GM21529 (cell line): ENCODE data around the gene SPATA2L.
"Not testable (repeated sequence)": the region's sequence is repeated elsewhere in the genome, so short reads cannot be mapped to it uniquely, and the experiment has no call there.

ENCODE experiments used
- ATAC-seq: cut with Tn5 transposase; IDR thresholded peaks from one replicate; pipeline ENCODE4 v1.9.1; 2021; ENCODE audit not compliant: unreplicated experiment

The SPATA2L gene

GRCh38 chr16:89691231-89691985 lies 10.1 kb downstream of the SPATA2L start:
- no peak for ATAC-seq

GRCh38 chr16:89690392-89690901 lies 11.1 kb downstream of the SPATA2L start:
- ATAC-seq: no peak

GRCh38 chr16:89689621-89690020 lies 11.9 kb downstream of the SPATA2L start:
- ATAC-seq: not testable (repeated sequence)

GRCh38 chr16:89689142-89689541 lies 12.4 kb downstream of the SPATA2L start:
- ATAC-seq: no peak

- no peak for ATAC-seq
Measured at GRCh38 chr16:89688395-89688794, 13.1 kb downstream of the SPATA2L start.

GRCh38 chr16:89687092-89687940 lies 14.2 kb downstream of the SPATA2L start:
- ATAC-seq: peak; percentile 37

- peak; percentile 77 for ATAC-seq
Measured at GRCh38 chr16:89686520-89687091, 14.9 kb downstream of the SPATA2L start, which contains the start of gene CDK10. Gene CDK10, plus strand, starts transcription at chr16:89686689. Its CDS starts 22 bp downstream, at chr16:89686711.

- no peak for ATAC-seq
Measured at GRCh38 chr16:89685916-89686315, 15.6 kb downstream of the SPATA2L start.

GRCh38 chr16:89678258-89678657 lies 23.2 kb downstream of the SPATA2L start:
- no peak for ATAC-seq

- ATAC-seq: no peak
Measured at GRCh38 chr16:89672177-89672941, 29.1 kb downstream of the SPATA2L start.

GRCh38 chr16:89671565-89671964 lies 29.9 kb downstream of the SPATA2L start:
- ATAC-seq: not testable (repeated sequence)

- no peak for ATAC-seq
Measured at GRCh38 chr16:89670496-89671431, 30.7 kb downstream of the SPATA2L start.

GRCh38 chr16:89669755-89670154 lies 31.8 kb downstream of the SPATA2L start:
- ATAC-seq: no peak

GRCh38 chr16:89668790-89669158 lies 32.7 kb downstream of the SPATA2L start:
- ATAC-seq: no peak

GRCh38 chr16:89667633-89668032 lies 33.9 kb downstream of the SPATA2L start:
- ATAC-seq: no peak

- not testable (repeated sequence) for ATAC-seq
Measured at GRCh38 chr16:89667000-89667399, 34.5 kb downstream of the SPATA2L start.

- not testable (repeated sequence) for ATAC-seq
Measured at GRCh38 chr16:89664238-89664637, 37.3 kb downstream of the SPATA2L start.

GRCh38 chr16:89661215-89661614 lies 40.3 kb downstream of the SPATA2L start:
- ATAC-seq: no peak

- ATAC-seq: no peak
Measured at GRCh38 chr16:89660146-89660545, 41.4 kb downstream of the SPATA2L start.
